Hepatocyte (in vitro differentiated cells): Measurements from ENCODE around the gene BZW1.

ENCODE experiments used
- EZH2 ChIP-seq: fragments of 200-600 bp; sonication (generic); IDR thresholded peaks from 2 replicates; pipeline ENCODE4 v1.6.1; 2016; ENCODE audit warnings: antibody characterized with exemption, mild to moderate bottlenecking, borderline replicate concordance
- EZH2phosphoT487 ChIP-seq: fragments of 200-600 bp; sonication (generic); IDR thresholded peaks from one replicate; pipeline ENCODE4 v1.6.1; 2018; ENCODE audit warnings: antibody characterized with exemption, mild to moderate bottlenecking, low read depth, moderate library complexity; ENCODE audit not compliant: unreplicated experiment, severe bottlenecking
- TF ChIP-seq, protein P1 (sequence below): fragments of 200-600 bp; sonication (generic); IDR thresholded peaks from 2 replicates; pipeline ENCODE4 v1.5.1; 2016; ENCODE audit warnings: antibody characterized with exemption, mild to moderate bottlenecking; ENCODE audit not compliant: poor library complexity

GRCh38 chr2:200763422-200763821 is 48.3 kb upstream of the BZW1 start:
- TF ChIP-seq, protein P1, sequence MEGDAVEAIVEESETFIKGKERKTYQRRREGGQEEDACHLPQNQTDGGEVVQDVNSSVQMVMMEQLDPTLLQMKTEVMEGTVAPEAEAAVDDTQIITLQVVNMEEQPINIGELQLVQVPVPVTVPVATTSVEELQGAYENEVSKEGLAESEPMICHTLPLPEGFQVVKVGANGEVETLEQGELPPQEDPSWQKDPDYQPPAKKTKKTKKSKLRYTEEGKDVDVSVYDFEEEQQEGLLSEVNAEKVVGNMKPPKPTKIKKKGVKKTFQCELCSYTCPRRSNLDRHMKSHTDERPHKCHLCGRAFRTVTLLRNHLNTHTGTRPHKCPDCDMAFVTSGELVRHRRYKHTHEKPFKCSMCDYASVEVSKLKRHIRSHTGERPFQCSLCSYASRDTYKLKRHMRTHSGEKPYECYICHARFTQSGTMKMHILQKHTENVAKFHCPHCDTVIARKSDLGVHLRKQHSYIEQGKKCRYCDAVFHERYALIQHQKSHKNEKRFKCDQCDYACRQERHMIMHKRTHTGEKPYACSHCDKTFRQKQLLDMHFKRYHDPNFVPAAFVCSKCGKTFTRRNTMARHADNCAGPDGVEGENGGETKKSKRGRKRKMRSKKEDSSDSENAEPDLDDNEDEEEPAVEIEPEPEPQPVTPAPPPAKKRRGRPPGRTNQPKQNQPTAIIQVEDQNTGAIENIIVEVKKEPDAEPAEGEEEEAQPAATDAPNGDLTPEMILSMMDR = no peak
- TF ChIP-seq EZH2phosphoT487 (no peak), EZH2 (no peak)
